ENCODE results near the gene DHCR7.

The DHCR7 gene

GRCh38 chr11:71448257-71449171, at the start of gene DHCR7:
Gene DHCR7 (minus strand): TSS chr11:71448393. CDS start chr11:71444952, 3,441 bp downstream.
- peak; percentile 98 for DNase-seq

- DNase-seq, result no peak
Measured at GRCh38 chr11:71496421-71496820, 48.2 kb upstream of the DHCR7 start.

GRCh38 chr11:71495286-71496230, 47.4 kb upstream of the DHCR7 start:
- DNase-seq, result no peak

- DNase-seq, result no peak
Measured at GRCh38 chr11:71491940-71492339, 43.7 kb upstream of the DHCR7 start.

GRCh38 chr11:71491531-71491930, 43.3 kb upstream of the DHCR7 start:
- no peak for DNase-seq

- no peak for DNase-seq
Measured at GRCh38 chr11:71490731-71491390, 42.7 kb upstream of the DHCR7 start.

GRCh38 chr11:71490044-71490730, 42.0 kb upstream of the DHCR7 start:
- no peak for DNase-seq

GRCh38 chr11:71489311-71490043, 41.3 kb upstream of the DHCR7 start:
- peak; percentile 83 for DNase-seq

- DNase-seq, result no peak
Measured at GRCh38 chr11:71488681-71489270, 40.6 kb upstream of the DHCR7 start.

GRCh38 chr11:71486320-71486719, 38.1 kb upstream of the DHCR7 start:
- DNase-seq, result peak; percentile 12

- DNase-seq, result peak; percentile 54
Measured at GRCh38 chr11:71485466-71485865, 37.3 kb upstream of the DHCR7 start.

- peak; percentile 37 for DNase-seq
Measured at GRCh38 chr11:71485063-71485399, 36.8 kb upstream of the DHCR7 start.

GRCh38 chr11:71484248-71485062, 36.3 kb upstream of the DHCR7 start:
- DNase-seq, result peak; percentile 57

GRCh38 chr11:71483692-71484091, 35.5 kb upstream of the DHCR7 start:
- peak; percentile 3 for DNase-seq

GRCh38 chr11:71482746-71483364, 34.7 kb upstream of the DHCR7 start:
- DNase-seq, result no peak

GRCh38 chr11:71482216-71482615, 34.0 kb upstream of the DHCR7 start:
- no peak for DNase-seq

GRCh38 chr11:71481101-71481960, 33.1 kb upstream of the DHCR7 start:
- DNase-seq, result no peak

GRCh38 chr11:71478528-71478840, 30.3 kb upstream of the DHCR7 start:
- no peak for DNase-seq
